GM18505 (cell line): ENCODE results near the gene GALNT10.

ENCODE experiments used
- ATAC-seq: cut with Tn5 transposase; IDR thresholded peaks from one replicate; pipeline ENCODE4 v1.9.1; 2021; ENCODE audit not compliant: unreplicated experiment
- POLR2A ChIP-seq: IDR thresholded peaks from 4 replicates; pipeline ENCODE4 v1.6.1; 2011; ENCODE audit warnings: borderline replicate concordance; ENCODE audit not compliant: insufficient read depth, insufficient read length; ENCODE audit errors: extremely low read depth

GALNT10 gene

GRCh38 chr5:154459015-154459414, 268.5 kb downstream of the GALNT10 start:
- no peak for TF ChIP-seq POLR2A
- no peak for ATAC-seq

GRCh38 chr5:154460172-154460571, 269.6 kb downstream of the GALNT10 start:
- TF ChIP-seq POLR2A = no peak
- ATAC-seq = no peak

- ATAC-seq = no peak
- TF ChIP-seq POLR2A = no peak
These were observed 271.0 kb downstream of the GALNT10 start for GRCh38 chr5:154461531-154461930.

GRCh38 chr5:154464438-154464837, 273.9 kb downstream of the GALNT10 start:
- TF ChIP-seq POLR2A = no peak
- no peak for ATAC-seq

GRCh38 chr5:154465169-154465568, 274.6 kb downstream of the GALNT10 start:
- TF ChIP-seq POLR2A = no peak
- ATAC-seq = no peak

- TF ChIP-seq POLR2A = no peak
- ATAC-seq = no peak
These were observed 275.6 kb downstream of the GALNT10 start for GRCh38 chr5:154466147-154466546.

GRCh38 chr5:154466671-154467070, 276.1 kb downstream of the GALNT10 start:
- no peak for ATAC-seq
- TF ChIP-seq POLR2A = no peak

GRCh38 chr5:154467655-154468354, 277.3 kb downstream of the GALNT10 start:
- peak; percentile 81 for ATAC-seq
- no peak for TF ChIP-seq POLR2A

- ATAC-seq = no peak
- TF ChIP-seq POLR2A = no peak
These were observed 279.6 kb downstream of the GALNT10 start for GRCh38 chr5:154470137-154470536.
